Stimulated activated CD8-positive, alpha-beta memory T cell treated with anti-CD3 and anti-CD28 coated beads, Interleukin-7, amount 100 ng/mL, for 24 hours (primary cell): ENCODE results near the gene CPA5.
"Not testable (repeated sequence)": the region's sequence is repeated elsewhere in the genome, so short reads cannot be mapped to it uniquely, and the experiment has no call there.

ENCODE experiments used
- DNase-seq: peaks from one replicate; pipeline ENCODE4 v3.0.0-alpha.2; 2020; ENCODE audit warnings: low read depth

Gene CPA5

GRCh38 chr7:130344271-130344866 lies at the start of gene CPA5:
TSS of gene CPA5 (plus strand) at chr7:130344816. CDS start at chr7:130346486, 1,670 bp downstream.
- no peak for DNase-seq

- DNase-seq: no peak
These were observed 48.2 kb upstream of the CPA5 start for GRCh38 chr7:130296221-130296951.

- DNase-seq: no peak
These were observed 46.7 kb upstream of the CPA5 start for GRCh38 chr7:130297628-130298543.

GRCh38 chr7:130298544-130299326 lies 45.9 kb upstream of the CPA5 start:
- DNase-seq: no peak

- no peak for DNase-seq
These were observed 44.8 kb upstream of the CPA5 start for GRCh38 chr7:130299866-130300265.

GRCh38 chr7:130301501-130302020 lies 43.1 kb upstream of the CPA5 start:
- no peak for DNase-seq

GRCh38 chr7:130302649-130303048 lies 42.0 kb upstream of the CPA5 start:
- DNase-seq: no peak

- DNase-seq: no peak
These were observed 41.5 kb upstream of the CPA5 start for GRCh38 chr7:130303127-130303526.

- DNase-seq: no peak
These were observed 41.1 kb upstream of the CPA5 start for GRCh38 chr7:130303551-130303950.

GRCh38 chr7:130303982-130304381 lies 40.6 kb upstream of the CPA5 start:
- DNase-seq: no peak

- DNase-seq: no peak
These were observed 39.7 kb upstream of the CPA5 start for GRCh38 chr7:130304878-130305277.

- DNase-seq: no peak
These were observed 39.1 kb upstream of the CPA5 start for GRCh38 chr7:130305433-130306042.

- no peak for DNase-seq
These were observed 34.6 kb upstream of the CPA5 start for GRCh38 chr7:130309986-130310385.

- DNase-seq: no peak
These were observed 30.3 kb upstream of the CPA5 start for GRCh38 chr7:130314305-130314704.

- DNase-seq: no peak
These were observed 25.1 kb upstream of the CPA5 start for GRCh38 chr7:130319541-130319940.

GRCh38 chr7:130321542-130322229 lies 22.9 kb upstream of the CPA5 start:
- DNase-seq: not testable (repeated sequence)

GRCh38 chr7:130322615-130323014 lies 22.0 kb upstream of the CPA5 start:
- no peak for DNase-seq

- DNase-seq: no peak
These were observed 20.2 kb upstream of the CPA5 start for GRCh38 chr7:130324306-130324943.

- no peak for DNase-seq
These were observed 14.9 kb upstream of the CPA5 start for GRCh38 chr7:130329681-130330080.
